ENCODE results near the gene ISLR. TPM values are rescaled to one million over a fixed set of nuclear protein-coding genes. Genes with fewer than 3 reads are reported as not detected.

The ISLR gene, protein sequence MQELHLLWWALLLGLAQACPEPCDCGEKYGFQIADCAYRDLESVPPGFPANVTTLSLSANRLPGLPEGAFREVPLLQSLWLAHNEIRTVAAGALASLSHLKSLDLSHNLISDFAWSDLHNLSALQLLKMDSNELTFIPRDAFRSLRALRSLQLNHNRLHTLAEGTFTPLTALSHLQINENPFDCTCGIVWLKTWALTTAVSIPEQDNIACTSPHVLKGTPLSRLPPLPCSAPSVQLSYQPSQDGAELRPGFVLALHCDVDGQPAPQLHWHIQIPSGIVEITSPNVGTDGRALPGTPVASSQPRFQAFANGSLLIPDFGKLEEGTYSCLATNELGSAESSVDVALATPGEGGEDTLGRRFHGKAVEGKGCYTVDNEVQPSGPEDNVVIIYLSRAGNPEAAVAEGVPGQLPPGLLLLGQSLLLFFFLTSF
- total RNA-seq (2021; fragmentation: NEBNext Ultra II Directional; extraction: Animal tissue kit (Norgen Biotek cat#: 25700)): 1 to 10 TPM; 1.7 to 6.3 (median 1.9) TPM
- long read RNA-seq, partial matches to known transcripts: 0 of 4 reads
- long read RNA-seq, other reads (novel, unspliced or antisense): 1 of 4 reads

- no peak for TF ChIP-seq CTCF (IDR thresholded peaks at IDR 0.05)
- Mint-ChIP-seq H3K9me3 (no peaks in the 10 kb centered on the region), H3K27me3 (ENCODE audit: insufficient read depth) (peaks cover 5% of the 10 kb centered on the region), H3K27ac (peak within 1 kb of the TSS; percentile 36), H3K4me1 (ENCODE audit: low read depth) (peaks cover 43% of the 10 kb centered on the region), H3K4me3 (peak within 1 kb of the TSS; percentile 14; the same call in 1 of the 2 replicates), H3K36me3 (ENCODE audit: low read depth) (no peaks in the 10 kb centered on the region)
- DNase-seq: no peak
These were observed at the start of gene ISLR for GRCh38 chr15:74173380-74174218. TSS of gene ISLR (plus strand) at chr15:74173710. CDS start at chr15:74174859, 1,149 bp downstream.

GRCh38 chr15:74124196-74124595 lies 49.3 kb upstream of the ISLR start:
- Mint-ChIP-seq H3K27ac (no peak overlapping the region), H3K9me3 (no peaks in the 10 kb centered on the region), H3K4me1 (ENCODE audit: low read depth) (peaks cover 6% of the 10 kb centered on the region; the same call in 1 of the 2 replicates), H3K4me3 (no peak overlapping the region), H3K27me3 (ENCODE audit: insufficient read depth) (peaks cover 60% of the 10 kb centered on the region), H3K36me3 (ENCODE audit: low read depth) (no peaks in the 10 kb centered on the region)
- no peak for DNase-seq
- TF ChIP-seq CTCF (IDR thresholded peaks at IDR 0.05): no peak

GRCh38 chr15:74124759-74125158 lies 48.8 kb upstream of the ISLR start:
- Mint-ChIP-seq H3K27me3 (ENCODE audit: insufficient read depth) (peaks cover 64% of the 10 kb centered on the region), H3K4me3 (no peak overlapping the region), H3K4me1 (ENCODE audit: low read depth) (peaks cover 12% of the 10 kb centered on the region), H3K27ac (no peak overlapping the region), H3K36me3 (ENCODE audit: low read depth) (no peaks in the 10 kb centered on the region), H3K9me3 (no peaks in the 10 kb centered on the region)
- no peak for TF ChIP-seq CTCF (IDR thresholded peaks at IDR 0.05)
- no peak for DNase-seq

GRCh38 chr15:74127255-74127953 lies 46.1 kb upstream of the ISLR start:
- Mint-ChIP-seq H3K4me3 (peak overlapping the region; percentile 73), H3K4me1 (ENCODE audit: low read depth) (peaks cover 20% of the 10 kb centered on the region), H3K27me3 (ENCODE audit: insufficient read depth) (peaks cover 68% of the 10 kb centered on the region), H3K36me3 (ENCODE audit: low read depth) (no peaks in the 10 kb centered on the region), H3K9me3 (no peaks in the 10 kb centered on the region), H3K27ac (no peak overlapping the region)
- TF ChIP-seq CTCF (IDR thresholded peaks at IDR 0.05): peak; percentile 100
- DNase-seq: peak; percentile 79

Measured in HFFc6 (cell line).